ENCODE measurements around the gene ZC3H10.

Gene ZC3H10

GRCh38 chr12:56126732-56127239, 8.7 kb downstream of the ZC3H10 start:
- DNase-seq (ENCODE audit: low read depth in 3 of 3, low spot score in 1 of 3), result no peak

GRCh38 chr12:56127485-56127887, 9.4 kb downstream of the ZC3H10 start:
- no peak for DNase-seq (ENCODE audit: low read depth in 3 of 3, low spot score in 1 of 3)

GRCh38 chr12:56127888-56128669, 10.0 kb downstream of the ZC3H10 start, which contains the start of gene ESYT1:
Gene ESYT1 (plus strand): TSS chr12:56128267. CDS start chr12:56128320, 53 bp downstream.
- peak; percentile 81 to 97 (median 93) for DNase-seq (ENCODE audit: low read depth in 3 of 3, low spot score in 1 of 3)

GRCh38 chr12:56128670-56129205, 10.7 kb downstream of the ZC3H10 start:
- no peak for DNase-seq (ENCODE audit: low read depth in 3 of 3, low spot score in 1 of 3)

GRCh38 chr12:56129206-56129941, 11.3 kb downstream of the ZC3H10 start:
- peak; percentile 31 to 56 (median 34) for DNase-seq (ENCODE audit: low read depth in 3 of 3, low spot score in 1 of 3)

GRCh38 chr12:56129942-56130495, 12.0 kb downstream of the ZC3H10 start:
- no peak for DNase-seq (ENCODE audit: low read depth in 3 of 3, low spot score in 1 of 3)

GRCh38 chr12:56130876-56131275, 12.8 kb downstream of the ZC3H10 start:
- DNase-seq (ENCODE audit: low read depth in 3 of 3, low spot score in 1 of 3), result no peak

- no peak for DNase-seq (ENCODE audit: low read depth in 3 of 3, low spot score in 1 of 3)
Observed at GRCh38 chr12:56134897-56135296, 16.8 kb downstream of the ZC3H10 start.

GRCh38 chr12:56137853-56138571, 19.9 kb downstream of the ZC3H10 start:
- DNase-seq (ENCODE audit: low read depth in 3 of 3, low spot score in 1 of 3), result no peak

GRCh38 chr12:56141946-56142784, 24.1 kb downstream of the ZC3H10 start:
- no peak for DNase-seq (ENCODE audit: low read depth in 3 of 3, low spot score in 1 of 3)

- DNase-seq (ENCODE audit: low read depth in 3 of 3, low spot score in 1 of 3), result no peak
Observed at GRCh38 chr12:56143217-56143616, 25.2 kb downstream of the ZC3H10 start.

GRCh38 chr12:56143870-56144269, 25.8 kb downstream of the ZC3H10 start:
- DNase-seq (ENCODE audit: low read depth in 3 of 3, low spot score in 1 of 3), result no peak

GRCh38 chr12:56145217-56145616, 27.2 kb downstream of the ZC3H10 start:
- no peak for DNase-seq (ENCODE audit: low read depth in 3 of 3, low spot score in 1 of 3)

GRCh38 chr12:56146492-56147460, 28.7 kb downstream of the ZC3H10 start:
- no peak for DNase-seq (ENCODE audit: low read depth in 3 of 3, low spot score in 1 of 3)

- no peak for DNase-seq (ENCODE audit: low read depth in 3 of 3, low spot score in 1 of 3)
Observed at GRCh38 chr12:56150563-56150962, 32.5 kb downstream of the ZC3H10 start.

- DNase-seq (ENCODE audit: low read depth in 3 of 3, low spot score in 1 of 3), result peak in 2 of 3 donors; percentile 34 to 51
Observed at GRCh38 chr12:56151672-56152131, 33.6 kb downstream of the ZC3H10 start.

GRCh38 chr12:56152132-56152755, 34.2 kb downstream of the ZC3H10 start, which contains the start of gene MYL6B:
Gene MYL6B (plus strand): TSS chr12:56152587. CDS start chr12:56153919, 1,332 bp downstream.
- DNase-seq (ENCODE audit: low read depth in 3 of 3, low spot score in 1 of 3), result peak; percentile 79 to 87 (median 82)
